Measurements from ENCODE around the gene ULK3.

Gene ULK3

GRCh38 chr15:74822233-74822632 is 20.7 kb downstream of the ULK3 start:
- no peak for DNase-seq (ENCODE audit: low spot score)

DNA sequence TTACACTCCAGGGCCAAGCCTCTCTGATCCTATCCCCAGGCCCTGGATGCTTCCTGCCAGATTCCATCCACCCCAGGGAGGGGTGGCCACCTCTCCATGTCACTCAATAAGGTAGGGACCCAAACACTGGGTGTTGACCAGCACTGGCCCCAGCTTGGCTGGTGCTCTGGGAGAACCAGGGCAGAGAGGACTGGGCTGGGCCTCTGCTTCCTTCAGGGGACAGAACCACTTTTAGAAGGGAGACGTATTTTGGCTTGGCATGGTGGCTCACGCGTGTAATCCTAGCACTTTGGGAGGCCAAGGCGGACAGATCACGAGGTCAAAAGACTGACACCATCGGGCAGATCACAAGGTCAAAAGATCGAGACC is 21.2 kb downstream of the ULK3 start:
- no peak for DNase-seq (ENCODE audit: low spot score)

DNA sequence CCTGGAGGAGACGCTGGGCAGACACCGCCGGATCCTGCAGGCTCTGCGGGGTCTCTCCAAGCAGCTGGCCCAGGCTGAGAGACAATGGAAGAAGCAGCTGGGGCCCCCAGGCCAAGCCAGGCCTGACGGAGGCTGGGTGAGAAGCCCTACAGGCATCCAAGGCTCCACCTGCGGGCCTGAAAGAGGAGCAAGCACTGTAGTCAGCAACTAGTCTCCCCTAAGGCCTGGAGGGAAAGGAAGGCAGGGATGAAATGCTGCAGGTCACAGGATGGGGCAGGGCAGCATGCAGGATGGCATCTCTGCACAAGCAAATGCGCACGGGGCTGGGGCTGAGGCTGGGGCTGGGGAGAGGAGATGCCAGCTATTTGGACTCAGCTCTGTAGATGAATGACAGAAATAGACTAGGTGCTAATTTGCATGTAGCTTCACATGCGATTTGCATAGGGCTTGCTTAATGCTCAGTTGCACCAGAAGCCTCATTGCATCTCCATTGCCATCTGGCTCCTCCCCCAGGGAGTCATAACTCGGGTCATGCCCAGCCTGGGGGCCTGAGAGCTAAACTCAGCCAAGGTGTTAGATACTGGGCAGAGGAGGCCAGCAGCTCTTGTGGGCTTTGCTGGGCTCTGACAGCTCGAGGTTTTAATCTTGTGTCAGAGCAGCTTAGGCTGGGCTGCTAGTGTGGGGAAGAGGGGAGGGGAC is 21.7 kb downstream of the ULK3 start:
- no peak for DNase-seq (ENCODE audit: low spot score)

DNA sequence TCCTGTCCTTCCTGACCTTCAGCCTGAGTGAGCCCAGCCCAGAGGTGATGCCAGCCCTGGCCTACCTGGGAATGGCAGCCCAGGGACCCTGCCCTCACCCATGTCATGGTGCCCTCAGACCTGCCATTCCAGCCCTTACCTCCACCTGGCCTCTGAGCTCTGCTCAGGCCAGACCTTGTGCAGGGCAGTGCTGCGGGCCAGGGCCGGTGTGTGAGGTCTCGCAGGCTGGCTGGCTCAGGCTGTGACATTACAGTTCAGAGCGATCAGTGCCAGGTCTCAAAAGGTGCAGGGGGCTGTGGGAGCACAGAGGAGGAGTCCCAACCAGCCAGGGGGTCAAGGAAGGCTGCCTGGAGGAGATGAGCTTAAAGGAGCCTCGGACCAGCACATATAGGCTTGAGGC is 22.9 kb downstream of the ULK3 start:
- no peak for DNase-seq (ENCODE audit: low spot score)

GRCh38 chr15:74817370-74817737 is 25.6 kb downstream of the ULK3 start:
- DNase-seq (ENCODE audit: low spot score) = no peak

DNA sequence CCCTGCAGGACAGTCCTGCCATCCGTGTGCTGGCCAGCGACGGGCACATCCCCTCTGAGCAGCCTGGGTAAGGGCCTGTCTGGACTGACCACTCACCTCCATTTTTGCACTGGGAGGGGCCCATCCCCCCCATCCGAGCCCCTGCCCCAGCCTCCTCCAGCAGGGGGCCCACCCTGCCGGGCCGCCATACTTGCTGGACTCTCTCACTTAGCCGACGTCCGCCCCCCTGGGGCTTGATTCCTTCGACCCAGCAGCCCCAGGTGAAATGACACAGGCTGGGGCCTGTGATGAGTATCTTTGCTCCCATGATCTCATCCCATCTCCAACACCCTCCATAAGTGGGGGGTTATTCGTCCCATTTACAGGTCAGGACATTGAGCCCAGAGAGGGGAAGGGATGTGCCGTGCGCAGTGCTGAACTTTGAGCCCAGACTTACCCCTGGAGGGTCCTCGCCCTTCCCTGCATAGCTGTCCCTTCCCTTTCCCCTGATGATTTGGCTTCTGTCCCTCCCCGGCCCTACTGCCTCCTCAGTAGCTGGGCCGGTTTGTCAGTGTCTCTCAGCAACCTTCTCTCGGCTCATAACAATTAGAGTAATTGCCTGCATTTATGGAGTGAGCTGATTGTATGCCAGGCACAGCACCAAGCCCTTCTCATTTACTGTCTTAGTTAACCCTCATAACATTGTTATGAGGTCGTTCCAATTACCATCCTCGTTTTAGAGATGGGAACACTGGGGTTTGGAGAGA is 26.2 kb downstream of the ULK3 start:
- no peak for DNase-seq (ENCODE audit: low spot score)

DNA sequence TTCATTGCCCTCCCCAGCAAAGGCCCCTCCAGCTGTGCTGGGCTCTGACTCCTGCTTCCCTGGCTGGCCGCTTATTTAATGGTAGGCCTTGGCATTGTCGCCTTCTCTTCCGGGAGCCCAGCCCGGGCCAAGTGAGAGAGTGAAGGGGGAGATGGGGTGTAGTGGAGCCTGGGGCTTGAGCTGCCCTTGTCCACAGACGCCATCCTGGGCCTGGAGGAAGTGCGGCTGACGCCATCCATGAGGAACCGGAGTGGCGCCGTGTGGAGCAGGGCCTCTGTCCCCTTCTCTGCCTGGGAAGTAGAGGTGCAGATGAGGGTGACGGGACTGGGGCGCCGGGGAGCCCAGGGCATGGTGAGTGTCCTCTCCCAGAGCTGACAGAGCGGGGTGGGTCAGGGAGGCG is 27.0 kb downstream of the ULK3 start:
- no peak for DNase-seq (ENCODE audit: low spot score)

DNA sequence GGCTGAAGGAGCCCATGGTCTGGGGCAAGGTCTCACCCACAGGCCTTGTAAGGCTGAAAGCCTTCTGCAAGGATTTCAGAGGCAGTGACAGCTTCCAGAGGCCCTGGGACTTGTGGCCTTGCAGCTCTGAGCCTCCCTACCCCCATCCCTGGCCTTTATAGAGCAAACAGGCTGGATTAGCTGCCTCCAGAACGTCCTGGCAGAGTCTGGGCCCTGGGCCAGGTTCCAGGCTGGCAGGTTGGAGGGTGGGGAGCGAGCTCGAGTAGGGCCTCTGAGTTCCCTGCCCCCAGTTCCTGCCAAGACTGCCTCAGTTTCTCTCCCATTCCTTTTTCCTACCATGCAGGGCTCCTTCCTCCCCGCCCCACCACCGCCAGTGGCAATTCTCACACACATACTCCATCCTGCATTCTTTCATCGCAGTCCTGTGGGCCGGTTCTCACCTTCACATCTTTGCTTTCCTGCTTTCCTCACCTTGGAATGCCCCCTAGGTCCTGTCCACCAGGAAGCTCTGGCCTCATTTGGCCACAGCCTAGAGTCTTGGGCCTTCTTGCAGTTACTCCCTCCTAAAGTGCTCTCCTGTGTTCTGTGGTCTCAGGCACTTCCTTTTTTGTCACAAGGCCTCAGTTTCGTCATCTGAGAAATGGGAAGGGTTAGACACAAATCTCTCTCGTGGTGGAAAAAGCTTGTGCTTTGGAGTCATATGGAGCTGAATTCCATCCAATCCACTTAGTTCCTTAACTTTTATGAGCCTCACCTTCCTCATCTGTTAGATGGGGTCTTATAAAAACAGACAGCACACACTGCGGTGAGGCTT is 27.6 kb downstream of the ULK3 start:
- DNase-seq (ENCODE audit: low spot score) = no peak

DNA sequence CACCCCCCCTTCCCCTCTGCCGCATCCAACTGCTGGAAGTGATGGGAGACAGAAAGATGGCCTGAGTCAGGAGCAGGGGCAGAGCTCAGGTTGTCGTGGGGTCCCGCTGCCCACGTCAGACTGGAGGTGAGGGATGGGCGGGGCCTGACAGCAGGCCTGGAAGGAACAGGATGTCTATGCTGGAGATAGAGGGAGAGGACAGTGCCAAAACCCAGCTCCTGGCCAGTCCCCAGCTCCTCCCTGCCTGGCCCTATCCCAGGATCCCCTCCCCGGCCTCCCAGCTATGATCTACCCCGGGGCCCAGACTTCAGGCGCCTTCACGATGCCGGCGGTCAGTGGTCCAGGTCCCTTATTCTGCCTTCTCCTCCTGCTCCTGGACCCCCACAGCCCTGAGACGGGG is 30.4 kb downstream of the ULK3 start, which contains the start of gene LMAN1L:
Gene LMAN1L (plus strand): TSS at position 303 of the 400 bp plus-strand sequence. CDS start 20 bp downstream, at position 323.
- no peak for DNase-seq (ENCODE audit: low spot score)

DNA sequence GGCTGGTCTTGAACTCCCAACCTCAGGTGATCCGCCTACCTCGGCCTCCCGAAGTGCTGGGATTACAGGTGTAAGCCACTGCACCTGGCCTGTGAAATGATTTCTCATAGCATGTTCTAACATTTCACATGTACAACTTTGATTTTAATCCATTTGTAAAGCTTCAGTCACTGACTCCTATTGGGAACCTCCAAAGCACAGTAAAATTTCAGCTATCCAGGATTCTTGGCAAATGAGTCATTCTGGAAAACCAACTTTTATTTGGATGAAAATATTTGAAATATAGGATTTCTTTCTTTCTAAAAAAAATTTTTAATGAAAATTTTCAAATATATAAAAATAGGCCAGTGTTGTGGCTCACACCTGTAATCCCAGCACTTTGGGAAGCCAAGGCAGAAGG is 33.0 kb downstream of the ULK3 start:
- no peak for DNase-seq (ENCODE audit: low spot score)

DNA sequence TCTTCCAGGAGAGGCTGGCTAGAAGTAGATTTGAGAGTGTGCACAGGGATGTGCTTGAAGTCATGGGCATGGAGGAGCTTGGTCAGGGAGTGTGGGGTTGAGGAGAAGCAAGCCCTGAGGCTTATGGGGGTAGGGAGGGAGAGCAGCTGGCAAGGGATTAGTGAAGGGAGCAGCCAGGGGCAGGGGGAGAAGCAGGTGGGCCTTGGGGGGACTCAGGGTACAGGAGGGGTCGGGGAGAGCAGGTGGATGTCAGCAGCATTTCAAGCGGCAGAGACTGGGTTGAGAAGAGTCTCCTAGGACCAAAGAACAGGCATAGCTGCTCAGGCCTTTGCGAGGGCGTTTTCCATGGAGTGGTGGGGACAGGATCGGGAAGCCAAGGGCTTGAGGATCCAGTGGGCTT is 33.7 kb downstream of the ULK3 start:
- DNase-seq (ENCODE audit: low spot score) = no peak

DNA sequence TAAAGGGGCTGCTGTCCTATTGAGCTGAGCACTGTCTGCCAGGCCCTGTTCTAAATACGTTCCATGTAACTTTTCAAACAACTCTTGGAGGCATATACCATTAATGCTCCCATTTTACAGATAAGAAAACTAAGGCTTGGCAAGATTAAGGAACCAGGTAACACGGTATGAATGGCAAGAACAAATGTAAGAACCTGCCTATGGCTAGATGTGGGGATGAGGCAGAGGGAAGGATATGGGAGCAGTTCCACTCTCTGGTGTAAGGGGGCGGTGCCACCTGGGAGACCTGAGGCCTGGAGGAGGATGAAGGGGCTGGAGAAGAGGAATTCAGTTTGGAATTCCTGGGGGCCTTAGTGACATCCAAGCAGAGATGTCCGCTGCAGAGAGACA is 34.1 kb downstream of the ULK3 start:
- no peak for DNase-seq (ENCODE audit: low spot score)

- no peak for DNase-seq (ENCODE audit: low spot score)
Measured at GRCh38 chr15:74808078-74808839, 34.7 kb downstream of the ULK3 start.

DNA sequence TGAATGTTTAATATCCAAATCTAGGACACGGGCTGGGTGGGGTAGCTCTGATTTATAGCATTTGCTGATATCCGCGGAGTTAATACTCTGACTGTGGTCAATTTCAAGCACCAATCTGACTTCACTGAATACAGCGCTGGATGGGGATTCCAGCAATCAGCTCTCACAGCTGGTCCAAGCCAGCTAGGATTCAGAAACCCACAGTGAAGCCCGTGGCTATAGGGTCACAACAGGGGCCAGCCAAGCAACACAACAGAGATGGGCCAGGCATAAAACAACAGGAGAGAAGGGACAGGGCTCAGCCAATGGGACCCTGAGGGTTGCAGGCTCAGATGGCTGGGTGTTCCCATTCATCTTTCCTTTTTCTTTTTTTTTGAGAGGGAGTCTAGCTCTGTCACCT is 35.7 kb downstream of the ULK3 start:
- no peak for DNase-seq (ENCODE audit: low spot score)

DNA sequence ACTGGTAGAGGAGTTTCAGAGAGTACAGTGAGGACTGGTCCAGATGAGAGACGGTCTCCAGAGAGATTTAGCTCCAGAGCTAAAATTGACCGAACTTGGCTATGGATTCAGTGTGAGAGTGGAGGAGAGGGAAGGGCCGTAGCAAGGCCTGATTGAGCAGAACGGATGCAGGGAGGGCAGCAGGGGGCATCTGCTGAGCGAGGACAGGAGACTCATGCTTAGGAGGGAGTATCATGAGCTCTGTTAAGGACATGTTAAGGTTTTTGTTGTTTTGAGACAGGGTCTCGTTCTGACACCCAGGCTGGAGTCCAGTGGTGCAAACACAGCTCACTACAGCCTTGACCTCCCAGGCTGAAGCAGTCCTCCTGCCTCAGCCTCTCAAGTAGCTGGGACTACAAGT is 38.0 kb downstream of the ULK3 start:
- DNase-seq (ENCODE audit: low spot score) = no peak

- no peak for DNase-seq (ENCODE audit: low spot score)
Measured at GRCh38 chr15:74802862-74803447, 40.0 kb downstream of the ULK3 start.

GRCh38 chr15:74802290-74802689 is 40.7 kb downstream of the ULK3 start:
- DNase-seq (ENCODE audit: low spot score) = no peak

- no peak for DNase-seq (ENCODE audit: low spot score)
Measured at GRCh38 chr15:74801311-74801997, 41.5 kb downstream of the ULK3 start.

DNA sequence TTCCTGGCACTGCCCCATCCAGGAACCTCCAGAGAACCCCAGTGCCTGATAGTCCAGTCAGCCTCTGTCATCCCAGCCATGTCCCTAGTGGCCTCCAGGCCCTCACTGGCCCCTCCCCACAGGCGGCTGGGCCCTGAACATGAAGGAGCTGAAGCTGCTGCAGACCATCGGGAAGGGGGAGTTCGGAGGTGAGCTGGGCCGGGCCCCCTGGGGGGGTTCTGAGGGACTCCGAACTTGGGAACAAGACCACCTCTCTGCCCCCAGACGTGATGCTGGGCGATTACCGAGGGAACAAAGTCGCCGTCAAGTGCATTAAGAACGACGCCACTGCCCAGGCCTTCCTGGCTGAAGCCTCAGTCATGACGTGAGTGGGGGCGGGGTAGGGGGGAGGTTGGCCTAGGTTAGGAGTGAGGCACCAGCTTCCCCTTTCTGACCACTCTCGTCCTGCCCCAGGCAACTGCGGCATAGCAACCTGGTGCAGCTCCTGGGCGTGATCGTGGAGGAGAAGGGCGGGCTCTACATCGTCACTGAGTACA is 42.3 kb downstream of the ULK3 start:
- DNase-seq (ENCODE audit: low spot score) = no peak

DNA sequence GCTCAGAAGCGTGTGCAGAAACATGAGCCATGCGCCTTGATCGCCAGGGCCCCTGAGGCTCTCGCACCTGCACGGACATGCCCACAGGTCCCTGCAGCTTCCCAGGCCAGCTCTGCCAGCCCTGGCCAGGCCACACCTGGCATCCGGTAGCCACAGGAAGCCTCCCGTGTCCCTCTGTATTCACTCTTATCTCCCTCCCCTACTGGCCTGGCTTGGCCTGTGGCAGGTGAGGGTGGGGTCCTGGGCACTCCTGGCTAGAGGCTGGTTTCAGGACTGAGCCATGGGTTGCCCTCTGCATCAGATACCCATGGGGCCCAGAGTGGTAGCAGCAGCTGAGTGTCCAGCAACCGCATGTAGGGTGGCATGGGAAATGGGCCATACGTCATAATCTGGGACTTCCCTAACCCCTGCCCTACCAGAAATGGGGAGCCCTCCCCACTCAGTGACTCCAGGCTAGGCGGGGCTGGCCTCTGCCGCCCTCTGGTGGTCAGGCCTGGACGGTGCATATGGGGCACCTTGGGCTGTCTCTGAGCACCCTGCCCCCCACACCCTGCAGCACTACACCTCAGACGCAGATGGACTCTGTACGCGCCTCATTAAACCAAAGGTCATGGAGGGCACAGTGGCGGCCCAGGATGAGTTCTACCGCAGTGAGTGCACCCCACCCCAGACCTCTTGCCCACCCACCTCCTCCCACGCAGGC is 42.9 kb downstream of the ULK3 start:
- DNase-seq (ENCODE audit: low spot score) = peak; percentile 76

Data from RKO (cell line).